HL-60 (cell line): ENCODE results near the gene PTGES2.

Experiments used
- CTCF ChIP-seq: IDR thresholded peaks from one replicate; pipeline ENCODE4 v1.5.1; 2011; ENCODE audit warnings: low read length, control low read depth, inconsistent platforms; ENCODE audit not compliant: insufficient read depth
- POLR2AphosphoS5 ChIP-seq: IDR thresholded peaks from 2 replicates; pipeline ENCODE4 v1.6.1; 2012; ENCODE audit warnings: low read depth
- SPI1 ChIP-seq: IDR thresholded peaks from 2 replicates; pipeline ENCODE4 v1.6.1; 2012; ENCODE audit warnings: low read depth, mild to moderate bottlenecking, borderline replicate concordance

GRCh38 chr9:128151309-128152132 lies 24.0 kb upstream of the PTGES2 start:
- TF ChIP-seq CTCF (no peak), POLR2AphosphoS5 (no peak), SPI1 (no peak)
